Measurements from ENCODE around the gene PCK2.

GRCh38 chr14:24065408-24065807, 28.7 kb upstream of the PCK2 start:
- TF ChIP-seq CTCF (conservative IDR thresholded peaks at IDR 0.05; ENCODE audit: low read depth, low read length) (no peak), EZH2 (IDR thresholded peaks at IDR 0.05; ENCODE audit: borderline replicate concordance, low read depth, low read length, poor library complexity, severe bottlenecking) (no peak)

All from A673 (cell line).